Esophagus muscularis mucosa (tissue), 3 donors: ENCODE results near the gene DNAJC11.

Experiments
- CTCF ChIP-seq, 3 experiments: fragments of 200-600 bp in 2 of 3; fragments of 450-650 bp in 1 of 3; sonication (generic) in 2 of 3; IDR thresholded peaks; one replicate each; pipeline ENCODE4 v1.5.1; 2017 to 2019; ENCODE audit warnings: antibody characterized with exemption in 3 of 3, mild to moderate bottlenecking in 2 of 3, moderate library complexity in 1 of 3
- POLR2A ChIP-seq: fragments of 450-650 bp; IDR thresholded peaks from one replicate; pipeline ENCODE4 v1.6.1; 2017; ENCODE audit warnings: antibody characterized with exemption, moderate library complexity, mild to moderate bottlenecking, low read depth
- POLR2AphosphoS5 ChIP-seq, 2 donors: sonication (generic); formaldehyde crosslinking; IDR thresholded peaks; one replicate each; pipeline ENCODE4 v1.6.1; 2017; ENCODE audit warnings: antibody characterized with exemption in 2 of 2

GRCh38 chr1:6686294-6686693, 15.3 kb downstream of the DNAJC11 start:
- TF ChIP-seq POLR2A (no peak), CTCF (IDR thresholded peaks at IDR 0.05) (no peak), POLR2AphosphoS5 (IDR thresholded peaks at IDR 0.05) (no peak)
